ENCODE data around the gene CDKN2B-AS1.

CDKN2B-AS1 gene

GRCh38 chr9:22073349-22073748 lies 78.8 kb downstream of the CDKN2B-AS1 start:
- no peak overlapping the region for H3K4me3 ChIP-seq (ENCODE audit: low read depth in 1 of 2, low read length in 2 of 2)
- no peaks in the 10 kb centered on the region for H3K9me3 ChIP-seq (ENCODE audit: control insufficient read depth in 1 of 2, low read length in 2 of 2)
- no peaks in the 10 kb centered on the region for H3K27me3 ChIP-seq (ENCODE audit: control insufficient read depth in 1 of 2, insufficient read depth in 2 of 2, low read length in 2 of 2)
- H3K9ac ChIP-seq (ENCODE audit: low read depth in 1 of 2, low read length in 2 of 2): no peak overlapping the region
- H3K27ac ChIP-seq (ENCODE audit: low read depth, low read length): no peak overlapping the region
- no peaks in the 10 kb centered on the region for H3K4me1 ChIP-seq (ENCODE audit: control insufficient read depth in 1 of 2, insufficient read depth in 2 of 2, low read length in 2 of 2)
- H3K36me3 ChIP-seq (ENCODE audit: control insufficient read depth in 1 of 2, insufficient read depth in 2 of 2, low read length in 2 of 2): no peaks in the 10 kb centered on the region

- H3K27me3 ChIP-seq (ENCODE audit: control insufficient read depth in 1 of 2, insufficient read depth in 2 of 2, low read length in 2 of 2): no peaks in the 10 kb centered on the region
- no peak overlapping the region for H3K9ac ChIP-seq (ENCODE audit: low read depth in 1 of 2, low read length in 2 of 2)
Measured at GRCh38 chr9:22078081-22078480, 83.5 kb downstream of the CDKN2B-AS1 start.

GRCh38 chr9:22079873-22080341 lies 85.3 kb downstream of the CDKN2B-AS1 start:
- no peak overlapping the region for H3K4me3 ChIP-seq (ENCODE audit: low read depth in 1 of 2, low read length in 2 of 2)
- peaks cover 6 to 8% of the 10 kb centered on the region in 2 donors for H3K4me1 ChIP-seq (ENCODE audit: control insufficient read depth in 1 of 2, insufficient read depth in 2 of 2, low read length in 2 of 2)
- no peak overlapping the region for H3K9ac ChIP-seq (ENCODE audit: low read depth in 1 of 2, low read length in 2 of 2)
- H3K27ac ChIP-seq (ENCODE audit: low read depth, low read length): no peak overlapping the region
- no peaks in the 10 kb centered on the region for H3K27me3 ChIP-seq (ENCODE audit: control insufficient read depth in 1 of 2, insufficient read depth in 2 of 2, low read length in 2 of 2)
- H3K9me3 ChIP-seq (ENCODE audit: control insufficient read depth in 1 of 2, low read length in 2 of 2): no peaks in the 10 kb centered on the region
- H3K36me3 ChIP-seq (ENCODE audit: control insufficient read depth in 1 of 2, insufficient read depth in 2 of 2, low read length in 2 of 2): no peaks in the 10 kb centered on the region

More at GRCh38 chr9:22078081-22078480, 83.5 kb downstream of the CDKN2B-AS1 start:
- no peaks in the 10 kb centered on the region for H3K9me3 ChIP-seq (ENCODE audit: control insufficient read depth in 1 of 2, low read length in 2 of 2)
- H3K4me3 ChIP-seq (ENCODE audit: low read depth in 1 of 2, low read length in 2 of 2): no peak overlapping the region
- no peak overlapping the region for H3K27ac ChIP-seq (ENCODE audit: low read depth, low read length)
- no peaks in the 10 kb centered on the region for H3K36me3 ChIP-seq (ENCODE audit: control insufficient read depth in 1 of 2, insufficient read depth in 2 of 2, low read length in 2 of 2)
- H3K4me1 ChIP-seq (ENCODE audit: control insufficient read depth in 1 of 2, insufficient read depth in 2 of 2, low read length in 2 of 2): no peaks in the 10 kb centered on the region

GRCh38 chr9:22084336-22085035 lies 89.9 kb downstream of the CDKN2B-AS1 start:
- Histone ChIP-seq H3K4me3 (ENCODE audit: low read depth in 1 of 2, low read length in 2 of 2) (no peak overlapping the region), H3K27ac (ENCODE audit: low read depth, low read length) (no peak overlapping the region), H3K36me3 (ENCODE audit: control insufficient read depth in 1 of 2, insufficient read depth in 2 of 2, low read length in 2 of 2) (no peaks in the 10 kb centered on the region)

DNA sequence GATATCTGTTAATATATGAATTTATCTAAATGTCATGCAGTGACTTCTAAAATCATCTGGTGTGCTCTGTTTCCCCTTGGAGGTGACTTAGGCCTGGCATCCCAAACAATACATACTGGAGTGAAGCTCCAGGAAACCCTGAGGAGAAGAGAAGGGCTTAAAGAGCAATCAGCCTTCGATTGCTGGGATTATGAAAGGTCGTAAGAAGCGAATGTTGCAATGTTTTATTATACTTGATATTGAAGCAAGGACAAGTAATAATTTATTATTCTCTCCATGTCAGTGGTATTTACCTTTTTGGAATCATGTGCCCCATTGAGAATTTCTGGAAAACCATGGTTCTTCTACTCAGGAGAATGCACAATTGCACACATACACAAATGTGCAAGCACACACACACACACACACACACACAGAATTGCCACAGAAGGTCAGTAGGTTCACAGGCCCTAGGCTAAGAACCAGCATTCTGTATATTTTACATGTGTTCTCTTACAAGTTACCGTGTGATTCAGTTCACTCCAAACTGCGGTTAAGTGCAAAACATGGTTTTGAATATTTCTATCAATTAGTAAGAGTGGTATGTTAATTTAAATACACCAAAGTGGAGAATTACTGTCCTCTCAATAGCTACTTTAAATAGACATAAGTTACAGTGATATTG lies 93.6 kb downstream of the CDKN2B-AS1 start:
- Histone ChIP-seq H3K9me3 (ENCODE audit: control insufficient read depth in 1 of 2, low read length in 2 of 2) (no peaks in the 10 kb centered on the region), H3K36me3 (ENCODE audit: control insufficient read depth in 1 of 2, insufficient read depth in 2 of 2, low read length in 2 of 2) (no peaks in the 10 kb centered on the region), H3K27ac (ENCODE audit: low read depth, low read length) (no peak overlapping the region), H3K27me3 (ENCODE audit: control insufficient read depth in 1 of 2, insufficient read depth in 2 of 2, low read length in 2 of 2) (no peaks in the 10 kb centered on the region), H3K4me1 (ENCODE audit: control insufficient read depth in 1 of 2, insufficient read depth in 2 of 2, low read length in 2 of 2) (peaks cover 12 to 26% of the 10 kb centered on the region in 2 donors), H3K4me3 (ENCODE audit: low read depth in 1 of 2, low read length in 2 of 2) (no peak overlapping the region), H3K9ac (ENCODE audit: low read depth in 1 of 2, low read length in 2 of 2) (no peak overlapping the region)

More at GRCh38 chr9:22084336-22085035, 89.9 kb downstream of the CDKN2B-AS1 start:
- H3K9ac ChIP-seq (ENCODE audit: low read depth in 1 of 2, low read length in 2 of 2): no peak overlapping the region
- no peaks in the 10 kb centered on the region for H3K9me3 ChIP-seq (ENCODE audit: control insufficient read depth in 1 of 2, low read length in 2 of 2)
- peaks cover 12 to 26% of the 10 kb centered on the region in 2 donors for H3K4me1 ChIP-seq (ENCODE audit: control insufficient read depth in 1 of 2, insufficient read depth in 2 of 2, low read length in 2 of 2)
- H3K27me3 ChIP-seq (ENCODE audit: control insufficient read depth in 1 of 2, insufficient read depth in 2 of 2, low read length in 2 of 2): no peaks in the 10 kb centered on the region

- Histone ChIP-seq H3K4me3 (ENCODE audit: low read depth in 1 of 2, low read length in 2 of 2) (no peak overlapping the region), H3K9me3 (ENCODE audit: control insufficient read depth in 1 of 2, low read length in 2 of 2) (no peaks in the 10 kb centered on the region), H3K4me1 (ENCODE audit: control insufficient read depth in 1 of 2, insufficient read depth in 2 of 2, low read length in 2 of 2) (peaks cover 12 to 26% of the 10 kb centered on the region in 2 donors), H3K27ac (ENCODE audit: low read depth, low read length) (no peak overlapping the region), H3K27me3 (ENCODE audit: control insufficient read depth in 1 of 2, insufficient read depth in 2 of 2, low read length in 2 of 2) (no peaks in the 10 kb centered on the region), H3K9ac (ENCODE audit: low read depth in 1 of 2, low read length in 2 of 2) (no peak overlapping the region), H3K36me3 (ENCODE audit: control insufficient read depth in 1 of 2, insufficient read depth in 2 of 2, low read length in 2 of 2) (no peaks in the 10 kb centered on the region)
Measured at GRCh38 chr9:22088717-22089061, 94.1 kb downstream of the CDKN2B-AS1 start.

- Histone ChIP-seq H3K4me1 (ENCODE audit: control insufficient read depth in 1 of 2, insufficient read depth in 2 of 2, low read length in 2 of 2) (peaks cover 27 to 36% of the 10 kb centered on the region in 2 donors), H3K4me3 (ENCODE audit: low read depth in 1 of 2, low read length in 2 of 2) (no peak overlapping the region), H3K9ac (ENCODE audit: low read depth in 1 of 2, low read length in 2 of 2) (no peak overlapping the region), H3K27me3 (ENCODE audit: control insufficient read depth in 1 of 2, insufficient read depth in 2 of 2, low read length in 2 of 2) (no peaks in the 10 kb centered on the region), H3K27ac (ENCODE audit: low read depth, low read length) (no peak overlapping the region), H3K9me3 (ENCODE audit: control insufficient read depth in 1 of 2, low read length in 2 of 2) (no peaks in the 10 kb centered on the region), H3K36me3 (ENCODE audit: control insufficient read depth in 1 of 2, insufficient read depth in 2 of 2, low read length in 2 of 2) (no peaks in the 10 kb centered on the region)
Measured at GRCh38 chr9:22097707-22098106, 103.1 kb downstream of the CDKN2B-AS1 start.

- H3K4me3 ChIP-seq (ENCODE audit: low read depth in 1 of 2, low read length in 2 of 2): no peak overlapping the region
- no peaks in the 10 kb centered on the region for H3K36me3 ChIP-seq (ENCODE audit: control insufficient read depth in 1 of 2, insufficient read depth in 2 of 2, low read length in 2 of 2)
- H3K9ac ChIP-seq (ENCODE audit: low read depth in 1 of 2, low read length in 2 of 2): no peak overlapping the region
- no peaks in the 10 kb centered on the region for H3K27me3 ChIP-seq (ENCODE audit: control insufficient read depth in 1 of 2, insufficient read depth in 2 of 2, low read length in 2 of 2)
- no peaks in the 10 kb centered on the region for H3K9me3 ChIP-seq (ENCODE audit: control insufficient read depth in 1 of 2, low read length in 2 of 2)
- H3K27ac ChIP-seq (ENCODE audit: low read depth, low read length): no peak overlapping the region
- peaks cover 35 to 44% of the 10 kb centered on the region in 2 donors for H3K4me1 ChIP-seq (ENCODE audit: control insufficient read depth in 1 of 2, insufficient read depth in 2 of 2, low read length in 2 of 2)
Measured at GRCh38 chr9:22098643-22099332, 104.2 kb downstream of the CDKN2B-AS1 start.

- Histone ChIP-seq H3K4me1 (ENCODE audit: control insufficient read depth in 1 of 2, insufficient read depth in 2 of 2, low read length in 2 of 2) (peaks cover 47 to 59% of the 10 kb centered on the region in 2 donors), H3K4me3 (ENCODE audit: low read depth in 1 of 2, low read length in 2 of 2) (no peak overlapping the region), H3K9me3 (ENCODE audit: control insufficient read depth in 1 of 2, low read length in 2 of 2) (no peaks in the 10 kb centered on the region), H3K27ac (ENCODE audit: low read depth, low read length) (no peak overlapping the region), H3K9ac (ENCODE audit: low read depth in 1 of 2, low read length in 2 of 2) (no peak overlapping the region), H3K27me3 (ENCODE audit: control insufficient read depth in 1 of 2, insufficient read depth in 2 of 2, low read length in 2 of 2) (no peaks in the 10 kb centered on the region), H3K36me3 (ENCODE audit: control insufficient read depth in 1 of 2, insufficient read depth in 2 of 2, low read length in 2 of 2) (no peaks in the 10 kb centered on the region)
Measured at GRCh38 chr9:22100626-22101025, 106.0 kb downstream of the CDKN2B-AS1 start.
